DOHH2 (cell line): Measurements from ENCODE around the gene GRB14.

Experiments used
- EZH2phosphoT487 ChIP-seq: fragments of 200-600 bp; sonication (generic); IDR thresholded peaks from 2 replicates; pipeline ENCODE4 v1.6.1; 2017; ENCODE audit warnings: borderline replicate concordance, mild to moderate bottlenecking, antibody characterized with exemption, low read length, moderate library complexity, mixed read lengths
- TF ChIP-seq, protein P1 (sequence below): fragments of 200-600 bp; sonication (generic); IDR thresholded peaks from one replicate; pipeline ENCODE4 v1.5.1; 2014; ENCODE audit warnings: antibody characterized with exemption, mild to moderate bottlenecking, low read depth, low read length; ENCODE audit not compliant: poor library complexity, severe bottlenecking

DNA sequence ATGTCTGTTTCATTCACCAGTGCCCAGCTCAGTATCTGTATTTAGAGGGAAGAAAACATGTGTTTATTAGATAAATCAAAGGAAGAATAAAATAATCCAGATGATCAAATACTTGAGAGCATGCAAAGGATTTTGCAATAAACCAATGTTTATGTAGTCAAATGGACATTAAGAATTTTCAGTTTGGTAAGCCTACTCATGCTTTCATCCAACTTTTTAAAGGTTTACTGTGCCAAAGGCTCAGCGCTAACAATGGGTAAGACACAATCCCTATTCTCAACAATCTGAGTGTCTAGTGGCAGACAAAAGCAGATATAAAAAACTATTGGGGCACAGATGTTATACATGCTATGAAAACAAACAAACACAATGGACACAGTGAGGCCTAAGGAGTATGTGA, 26.3 kb downstream of the GRB14 start:
- TF ChIP-seq, protein P1, sequence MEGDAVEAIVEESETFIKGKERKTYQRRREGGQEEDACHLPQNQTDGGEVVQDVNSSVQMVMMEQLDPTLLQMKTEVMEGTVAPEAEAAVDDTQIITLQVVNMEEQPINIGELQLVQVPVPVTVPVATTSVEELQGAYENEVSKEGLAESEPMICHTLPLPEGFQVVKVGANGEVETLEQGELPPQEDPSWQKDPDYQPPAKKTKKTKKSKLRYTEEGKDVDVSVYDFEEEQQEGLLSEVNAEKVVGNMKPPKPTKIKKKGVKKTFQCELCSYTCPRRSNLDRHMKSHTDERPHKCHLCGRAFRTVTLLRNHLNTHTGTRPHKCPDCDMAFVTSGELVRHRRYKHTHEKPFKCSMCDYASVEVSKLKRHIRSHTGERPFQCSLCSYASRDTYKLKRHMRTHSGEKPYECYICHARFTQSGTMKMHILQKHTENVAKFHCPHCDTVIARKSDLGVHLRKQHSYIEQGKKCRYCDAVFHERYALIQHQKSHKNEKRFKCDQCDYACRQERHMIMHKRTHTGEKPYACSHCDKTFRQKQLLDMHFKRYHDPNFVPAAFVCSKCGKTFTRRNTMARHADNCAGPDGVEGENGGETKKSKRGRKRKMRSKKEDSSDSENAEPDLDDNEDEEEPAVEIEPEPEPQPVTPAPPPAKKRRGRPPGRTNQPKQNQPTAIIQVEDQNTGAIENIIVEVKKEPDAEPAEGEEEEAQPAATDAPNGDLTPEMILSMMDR, result no peak
- no peak for TF ChIP-seq EZH2phosphoT487
